ENCODE results near the gene NDUFV1. TPM values are rescaled to one million over a fixed set of nuclear protein-coding genes. Genes with fewer than 3 reads are reported as not detected.

Gene NDUFV1
- total RNA-seq, 1 donor from 2014 or later = 191 TPM

DNA sequence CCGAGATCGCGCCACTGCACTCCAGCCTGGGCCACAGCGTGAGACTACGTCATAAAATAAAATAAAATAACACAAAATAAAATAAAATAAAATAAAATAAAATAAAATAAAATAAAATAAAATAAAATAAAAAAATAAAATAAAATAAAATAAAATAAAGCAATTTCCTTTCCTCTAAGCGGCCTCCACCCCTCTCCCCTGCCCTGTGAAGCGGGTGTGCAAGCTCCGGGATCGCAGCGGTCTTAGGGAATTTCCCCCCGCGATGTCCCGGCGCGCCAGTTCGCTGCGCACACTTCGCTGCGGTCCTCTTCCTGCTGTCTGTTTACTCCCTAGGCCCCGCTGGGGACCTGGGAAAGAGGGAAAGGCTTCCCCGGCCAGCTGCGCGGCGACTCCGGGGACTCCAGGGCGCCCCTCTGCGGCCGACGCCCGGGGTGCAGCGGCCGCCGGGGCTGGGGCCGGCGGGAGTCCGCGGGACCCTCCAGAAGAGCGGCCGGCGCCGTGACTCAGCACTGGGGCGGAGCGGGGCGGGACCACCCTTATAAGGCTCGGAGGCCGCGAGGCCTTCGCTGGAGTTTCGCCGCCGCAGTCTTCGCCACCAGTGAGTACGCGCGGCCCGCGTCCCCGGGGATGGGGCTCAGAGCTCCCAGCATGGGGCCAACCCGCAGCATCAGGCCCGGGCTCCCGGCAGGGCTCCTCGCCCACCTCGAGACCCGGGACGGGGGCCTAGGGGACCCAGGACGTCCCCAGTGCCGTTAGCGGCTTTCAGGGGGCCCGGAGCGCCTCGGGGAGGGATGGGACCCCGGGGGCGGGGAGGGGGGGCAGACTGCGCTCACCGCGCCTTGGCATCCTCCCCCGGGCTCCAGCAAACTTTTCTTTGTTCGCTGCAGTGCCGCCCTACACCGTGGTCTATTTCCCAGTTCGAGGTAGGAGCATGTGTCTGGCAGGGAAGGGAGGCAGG is 23.2 kb upstream of the NDUFV1 start, which contains the start of gene GSTP1:
GSTP1 (plus strand) TSS at position 566 of the 958 bp plus-strand sequence; CDS start at position 598, 32 bp downstream.
- Mint-ChIP-seq H3K27me3 (ENCODE audit: unreplicated experiment) (peaks cover 10% of the 10 kb centered on the region), H3K4me1 (ENCODE audit: unreplicated experiment) (peaks cover 20% of the 10 kb centered on the region), H3K9me3 (ENCODE audit: unreplicated experiment) (no peaks in the 10 kb centered on the region), H3K4me3 (ENCODE audit: unreplicated experiment) (peak within 1 kb of the TSS; percentile 96), H3K27ac (ENCODE audit: unreplicated experiment) (peak within 1 kb of the TSS; percentile 98), H3K36me3 (ENCODE audit: low read depth, unreplicated experiment) (peaks cover 32% of the 10 kb centered on the region)
- TF ChIP-seq, protein P1, sequence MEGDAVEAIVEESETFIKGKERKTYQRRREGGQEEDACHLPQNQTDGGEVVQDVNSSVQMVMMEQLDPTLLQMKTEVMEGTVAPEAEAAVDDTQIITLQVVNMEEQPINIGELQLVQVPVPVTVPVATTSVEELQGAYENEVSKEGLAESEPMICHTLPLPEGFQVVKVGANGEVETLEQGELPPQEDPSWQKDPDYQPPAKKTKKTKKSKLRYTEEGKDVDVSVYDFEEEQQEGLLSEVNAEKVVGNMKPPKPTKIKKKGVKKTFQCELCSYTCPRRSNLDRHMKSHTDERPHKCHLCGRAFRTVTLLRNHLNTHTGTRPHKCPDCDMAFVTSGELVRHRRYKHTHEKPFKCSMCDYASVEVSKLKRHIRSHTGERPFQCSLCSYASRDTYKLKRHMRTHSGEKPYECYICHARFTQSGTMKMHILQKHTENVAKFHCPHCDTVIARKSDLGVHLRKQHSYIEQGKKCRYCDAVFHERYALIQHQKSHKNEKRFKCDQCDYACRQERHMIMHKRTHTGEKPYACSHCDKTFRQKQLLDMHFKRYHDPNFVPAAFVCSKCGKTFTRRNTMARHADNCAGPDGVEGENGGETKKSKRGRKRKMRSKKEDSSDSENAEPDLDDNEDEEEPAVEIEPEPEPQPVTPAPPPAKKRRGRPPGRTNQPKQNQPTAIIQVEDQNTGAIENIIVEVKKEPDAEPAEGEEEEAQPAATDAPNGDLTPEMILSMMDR (IDR thresholded peaks at IDR 0.05; ENCODE audit: unreplicated experiment) = peak; percentile 92
- DNase-seq (ENCODE audit: low spot score) = peak; percentile 95

DNA sequence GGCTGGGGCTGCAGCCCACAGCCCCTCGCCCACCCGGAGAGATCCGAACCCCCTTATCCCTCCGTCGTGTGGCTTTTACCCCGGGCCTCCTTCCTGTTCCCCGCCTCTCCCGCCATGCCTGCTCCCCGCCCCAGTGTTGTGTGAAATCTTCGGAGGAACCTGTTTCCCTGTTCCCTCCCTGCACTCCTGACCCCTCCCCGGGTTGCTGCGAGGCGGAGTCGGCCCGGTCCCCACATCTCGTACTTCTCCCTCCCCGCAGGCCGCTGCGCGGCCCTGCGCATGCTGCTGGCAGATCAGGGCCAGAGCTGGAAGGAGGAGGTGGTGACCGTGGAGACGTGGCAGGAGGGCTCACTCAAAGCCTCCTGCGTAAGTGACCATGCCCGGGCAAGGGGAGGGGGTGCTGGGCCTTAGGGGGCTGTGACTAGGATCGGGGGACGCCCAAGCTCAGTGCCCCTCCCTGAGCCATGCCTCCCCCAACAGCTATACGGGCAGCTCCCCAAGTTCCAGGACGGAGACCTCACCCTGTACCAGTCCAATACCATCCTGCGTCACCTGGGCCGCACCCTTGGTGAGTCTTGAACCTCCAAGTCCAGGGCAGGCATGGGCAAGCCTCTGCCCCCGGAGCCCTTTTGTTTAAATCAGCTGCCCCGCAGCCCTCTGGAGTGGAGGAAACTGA is 22.4 kb upstream of the NDUFV1 start:
- peak; percentile 43 for DNase-seq (ENCODE audit: low spot score)
- H3K27ac Mint-ChIP-seq (ENCODE audit: unreplicated experiment) = peak overlapping the region; percentile 36
- H3K4me1 Mint-ChIP-seq (ENCODE audit: unreplicated experiment) = peaks cover 20% of the 10 kb centered on the region
- H3K27me3 Mint-ChIP-seq (ENCODE audit: unreplicated experiment) = peaks cover 8% of the 10 kb centered on the region
- TF ChIP-seq, protein P1 (IDR thresholded peaks at IDR 0.05; ENCODE audit: unreplicated experiment) = no peak
- peak overlapping the region; percentile 89 for H3K4me3 Mint-ChIP-seq (ENCODE audit: unreplicated experiment)
- peaks cover 32% of the 10 kb centered on the region for H3K36me3 Mint-ChIP-seq (ENCODE audit: low read depth, unreplicated experiment)
- no peaks in the 10 kb centered on the region for H3K9me3 Mint-ChIP-seq (ENCODE audit: unreplicated experiment)

DNA sequence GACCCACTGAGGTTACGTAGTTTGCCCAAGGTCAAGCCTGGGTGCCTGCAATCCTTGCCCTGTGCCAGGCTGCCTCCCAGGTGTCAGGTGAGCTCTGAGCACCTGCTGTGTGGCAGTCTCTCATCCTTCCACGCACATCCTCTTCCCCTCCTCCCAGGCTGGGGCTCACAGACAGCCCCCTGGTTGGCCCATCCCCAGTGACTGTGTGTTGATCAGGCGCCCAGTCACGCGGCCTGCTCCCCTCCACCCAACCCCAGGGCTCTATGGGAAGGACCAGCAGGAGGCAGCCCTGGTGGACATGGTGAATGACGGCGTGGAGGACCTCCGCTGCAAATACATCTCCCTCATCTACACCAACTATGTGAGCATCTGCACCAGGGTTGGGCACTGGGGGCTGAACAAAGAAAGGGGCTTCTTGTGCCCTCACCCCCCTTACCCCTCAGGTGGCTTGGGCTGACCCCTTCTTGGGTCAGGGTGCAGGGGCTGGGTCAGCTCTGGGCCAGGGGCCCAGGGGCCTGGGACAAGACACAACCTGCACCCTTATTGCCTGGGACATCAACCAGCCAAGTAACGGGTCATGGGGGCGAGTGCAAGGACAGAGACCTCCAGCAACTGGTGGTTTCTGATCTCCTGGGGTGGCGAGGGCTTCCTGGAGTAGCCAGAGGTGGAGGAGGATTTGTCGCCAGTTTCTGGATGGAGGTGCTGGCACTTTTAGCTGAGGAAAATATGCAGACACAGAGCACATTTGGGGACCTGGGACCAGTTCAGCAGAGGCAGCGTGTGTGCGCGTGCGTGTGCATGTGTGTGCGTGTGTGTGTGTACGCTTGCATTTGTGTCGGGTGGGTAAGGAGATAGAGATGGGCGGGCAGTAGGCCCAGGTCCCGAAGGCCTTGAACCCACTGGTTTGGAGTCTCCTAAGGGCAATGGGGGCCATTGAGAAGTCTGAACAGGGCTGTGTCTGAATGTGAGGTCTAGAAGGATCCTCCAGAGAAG is 21.6 kb upstream of the NDUFV1 start:
- H3K4me3 Mint-ChIP-seq (ENCODE audit: unreplicated experiment) = peak overlapping the region; percentile 89
- no peaks in the 10 kb centered on the region for H3K9me3 Mint-ChIP-seq (ENCODE audit: unreplicated experiment)
- H3K4me1 Mint-ChIP-seq (ENCODE audit: unreplicated experiment) = peaks cover 20% of the 10 kb centered on the region
- TF ChIP-seq, protein P1 (IDR thresholded peaks at IDR 0.05; ENCODE audit: unreplicated experiment) = no peak
- no peak for DNase-seq (ENCODE audit: low spot score)
- H3K27ac Mint-ChIP-seq (ENCODE audit: unreplicated experiment) = peak overlapping the region; percentile 48
- peaks cover 6% of the 10 kb centered on the region for H3K27me3 Mint-ChIP-seq (ENCODE audit: unreplicated experiment)
- H3K36me3 Mint-ChIP-seq (ENCODE audit: low read depth, unreplicated experiment) = peaks cover 32% of the 10 kb centered on the region

DNA sequence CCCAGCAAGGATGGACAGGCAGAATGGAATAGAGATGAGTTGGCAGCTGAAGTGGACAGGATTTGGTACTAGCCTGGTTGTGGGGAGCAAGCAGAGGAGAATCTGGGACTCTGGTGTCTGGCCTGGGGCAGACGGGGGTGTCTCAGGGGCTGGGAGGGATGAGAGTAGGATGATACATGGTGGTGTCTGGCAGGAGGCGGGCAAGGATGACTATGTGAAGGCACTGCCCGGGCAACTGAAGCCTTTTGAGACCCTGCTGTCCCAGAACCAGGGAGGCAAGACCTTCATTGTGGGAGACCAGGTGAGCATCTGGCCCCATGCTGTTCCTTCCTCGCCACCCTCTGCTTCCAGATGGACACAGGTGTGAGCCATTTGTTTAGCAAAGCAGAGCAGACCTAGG is 20.8 kb upstream of the NDUFV1 start:
- Mint-ChIP-seq H3K4me1 (ENCODE audit: unreplicated experiment) (peaks cover 20% of the 10 kb centered on the region), H3K36me3 (ENCODE audit: low read depth, unreplicated experiment) (peaks cover 32% of the 10 kb centered on the region), H3K4me3 (ENCODE audit: unreplicated experiment) (peak overlapping the region; percentile 89), H3K27me3 (ENCODE audit: unreplicated experiment) (peaks cover 6% of the 10 kb centered on the region), H3K9me3 (ENCODE audit: unreplicated experiment) (no peaks in the 10 kb centered on the region), H3K27ac (ENCODE audit: unreplicated experiment) (peak overlapping the region; percentile 48)
- DNase-seq (ENCODE audit: low spot score) = no peak
- TF ChIP-seq, protein P1 (IDR thresholded peaks at IDR 0.05; ENCODE audit: unreplicated experiment) = no peak
